WTC11 (cell line): Measurements from ENCODE around the gene TEC. TPM values are rescaled to one million over a fixed set of nuclear protein-coding genes. Genes with fewer than 3 reads are reported as not detected.

ENCODE experiments used
- ATAC-seq: fragments of 200-7000 bp; cut with Tn5 transposase; 2 replicates; pipeline ENCODE4 v1.10.0; 2021; ENCODE audit warnings: mild to moderate bottlenecking, moderate library complexity
- CTCF ChIA-PET: fragments of 300-600 bp; sonication (Branson Sonifier 250); formaldehyde crosslinking; loops from one replicate; lab custom pipeline; 2021; ENCODE audit warnings: antibody characterized with exemption; lab: Charles Lee
- POLR2A ChIA-PET: fragments of 350-600 bp; sonication (Branson Sonifier 250); formaldehyde crosslinking; loops from one replicate; lab custom pipeline; 2021; ENCODE audit warnings: antibody characterized with exemption; lab: Charles Lee
- DNase-seq: peaks from one replicate; pipeline ENCODE4 v3.0.0; 2021; ENCODE audit warnings: low spot score
- H3K27ac Mint-ChIP-seq: 2 replicates; pipeline ENCODE4 v1.8.0; 2021; ENCODE audit warnings: mixed read lengths
- H3K27me3 Mint-ChIP-seq: 2 replicates; pipeline ENCODE4 v1.8.0; 2021; ENCODE audit warnings: low read depth, mild to moderate bottlenecking, moderate library complexity, mixed read lengths
- H3K36me3 Mint-ChIP-seq: 2 replicates; pipeline ENCODE4 v1.8.0; 2021; ENCODE audit warnings: mixed read lengths
- H3K4me1 Mint-ChIP-seq: 2 replicates; pipeline ENCODE4 v1.8.0; 2022; ENCODE audit warnings: mixed read lengths
- H3K4me3 Mint-ChIP-seq: 2 replicates; pipeline ENCODE4 v1.8.0; 2021; ENCODE audit warnings: mild to moderate bottlenecking, moderate library complexity, mixed read lengths
- H3K9me3 Mint-ChIP-seq: 2 replicates; pipeline ENCODE4 v1.8.0; 2021; ENCODE audit warnings: mixed read lengths
- ATF1 ChIP-seq: sonication (generic); formaldehyde crosslinking; IDR thresholded peaks from 2 replicates; pipeline ENCODE4 v1.8.1; 2023; ENCODE audit warnings: mild to moderate bottlenecking, moderate library complexity, missing genetic modification reagents
- ATF6 ChIP-seq: sonication (generic); formaldehyde crosslinking; IDR thresholded peaks from 2 replicates; pipeline ENCODE4 v1.8.1; 2023; ENCODE audit warnings: mild to moderate bottlenecking, missing genetic modification reagents
- CDX4 ChIP-seq: fragments of 250-450 bp; sonication (Bioruptor Pico); IDR thresholded peaks from 2 replicates; pipeline ENCODE4 v1.9.0; 2021; ENCODE audit warnings: moderate library complexity, mild to moderate bottlenecking, inconsistent platforms, borderline replicate concordance
- CREM ChIP-seq: sonication (generic); formaldehyde crosslinking; IDR thresholded peaks from 2 replicates; pipeline ENCODE4 v1.8.1; 2022; ENCODE audit warnings: mild to moderate bottlenecking, missing genetic modification reagents, moderate library complexity
- ETV6 ChIP-seq: sonication (generic); formaldehyde crosslinking; IDR thresholded peaks from 2 replicates; pipeline ENCODE4 v1.8.1; 2022; ENCODE audit warnings: mild to moderate bottlenecking, missing genetic modification reagents
- FOXJ3 ChIP-seq: sonication (generic); formaldehyde crosslinking; IDR thresholded peaks from 2 replicates; pipeline ENCODE4 v1.9.0; 2021; ENCODE audit warnings: missing genetic modification reagents, mild to moderate bottlenecking, borderline replicate concordance
- FOXP1 ChIP-seq: sonication (generic); formaldehyde crosslinking; IDR thresholded peaks from 2 replicates; pipeline ENCODE4 v1.8.0; 2022; ENCODE audit warnings: missing genetic modification reagents, mild to moderate bottlenecking, moderate library complexity, borderline replicate concordance
- MLX ChIP-seq: sonication (generic); formaldehyde crosslinking; IDR thresholded peaks from 2 replicates; pipeline ENCODE4 v1.8.1; 2023; ENCODE audit warnings: mild to moderate bottlenecking, missing genetic modification reagents, moderate library complexity
- NR3C1 ChIP-seq: sonication (generic); formaldehyde crosslinking; conservative IDR thresholded peaks from 2 replicates; pipeline ENCODE4 v1.8.1; 2023; ENCODE audit warnings: low read depth, mild to moderate bottlenecking, missing genetic modification reagents
- SMAD4 ChIP-seq: sonication (generic); formaldehyde crosslinking; IDR thresholded peaks from 2 replicates; pipeline ENCODE4 v1.8.0; 2022; ENCODE audit warnings: mild to moderate bottlenecking, missing genetic modification reagents
- TCF7 ChIP-seq: sonication (generic); formaldehyde crosslinking; IDR thresholded peaks from 2 replicates; pipeline ENCODE4 v1.8.0; 2022; ENCODE audit warnings: mild to moderate bottlenecking, low read depth, missing genetic modification reagents, moderate library complexity
- ZMAT4 ChIP-seq: fragments of 250-450 bp; sonication (Bioruptor Pico); IDR thresholded peaks from 2 replicates; pipeline ENCODE4 v1.9.0; 2021; ENCODE audit warnings: mild to moderate bottlenecking
- ZNF121 ChIP-seq: sonication (generic); formaldehyde crosslinking; IDR thresholded peaks from 2 replicates; pipeline ENCODE4 v1.8.0; 2023; ENCODE audit warnings: missing genetic modification reagents
- ZNF232 ChIP-seq: sonication (generic); formaldehyde crosslinking; IDR thresholded peaks from 2 replicates; pipeline ENCODE4 v1.8.0; 2022; ENCODE audit warnings: mild to moderate bottlenecking, missing genetic modification reagents
- ZNF317 ChIP-seq: sonication (generic); formaldehyde crosslinking; IDR thresholded peaks from 2 replicates; pipeline ENCODE4 v1.8.1; 2023; ENCODE audit warnings: low read depth, mild to moderate bottlenecking, moderate library complexity, missing genetic modification reagents, borderline replicate concordance
- ZNF396 ChIP-seq: fragments of 250-450 bp; sonication (Bioruptor Pico); IDR thresholded peaks from 2 replicates; pipeline ENCODE4 v1.8.0; 2021; ENCODE audit warnings: mild to moderate bottlenecking, moderate library complexity, borderline replicate concordance
- ZNF423 ChIP-seq: fragments of 250-450 bp; sonication (Bioruptor Pico); IDR thresholded peaks from 2 replicates; pipeline ENCODE4 v2.1.2; 2022; ENCODE audit warnings: mild to moderate bottlenecking, moderate library complexity
- total RNA-seq: library from RNA; stranded (reverse); gene quantifications from 3 replicates; pipeline ENCODE4 v1.2.3, GENCODE V29; 2021
- TF ChIP-seq, protein P1 (sequence below): fragments of 250-450 bp; sonication (Bioruptor Pico); IDR thresholded peaks from 2 replicates; pipeline ENCODE4 v1.8.0; 2021; ENCODE audit warnings: mild to moderate bottlenecking
- TF ChIP-seq, protein P2 (sequence below): fragments of 250-450 bp; sonication (Bioruptor Pico); IDR thresholded peaks from 2 replicates; pipeline ENCODE4 v2.1.2; 2022; ENCODE audit warnings: mild to moderate bottlenecking, moderate library complexity
- TF ChIP-seq, protein P3 (sequence below): fragments of 250-450 bp; sonication (Bioruptor Pico); IDR thresholded peaks from 2 replicates; pipeline ENCODE4 v1.9.0; 2021; ENCODE audit warnings: mild to moderate bottlenecking
- TF ChIP-seq, protein P4 (sequence below): sonication (generic); formaldehyde crosslinking; IDR thresholded peaks from 2 replicates; pipeline ENCODE4 v1.8.1; 2022; ENCODE audit warnings: mild to moderate bottlenecking, moderate library complexity, missing genetic modification reagents

The TEC gene
- total RNA-seq, 1 experiment from 2014 or later, result 8.8 TPM

GRCh38 chr4:48195374-48195773 lies 74.3 kb downstream of the TEC start:
- H3K9me3 Mint-ChIP-seq, result no peaks in the 10 kb centered on the region
- DNase-seq (no peak), ATAC-seq (no peak)
- TF ChIP-seq ATF6 (CRISPR knock-in tag) (no peak), ZNF121 (CRISPR knock-in tag) (no peak), ZNF396 (CRISPR knock-in tag) (no peak), ZMAT4 (no peak), CREM (CRISPR knock-in tag) (no peak)
- TF ChIP-seq, protein P1, sequence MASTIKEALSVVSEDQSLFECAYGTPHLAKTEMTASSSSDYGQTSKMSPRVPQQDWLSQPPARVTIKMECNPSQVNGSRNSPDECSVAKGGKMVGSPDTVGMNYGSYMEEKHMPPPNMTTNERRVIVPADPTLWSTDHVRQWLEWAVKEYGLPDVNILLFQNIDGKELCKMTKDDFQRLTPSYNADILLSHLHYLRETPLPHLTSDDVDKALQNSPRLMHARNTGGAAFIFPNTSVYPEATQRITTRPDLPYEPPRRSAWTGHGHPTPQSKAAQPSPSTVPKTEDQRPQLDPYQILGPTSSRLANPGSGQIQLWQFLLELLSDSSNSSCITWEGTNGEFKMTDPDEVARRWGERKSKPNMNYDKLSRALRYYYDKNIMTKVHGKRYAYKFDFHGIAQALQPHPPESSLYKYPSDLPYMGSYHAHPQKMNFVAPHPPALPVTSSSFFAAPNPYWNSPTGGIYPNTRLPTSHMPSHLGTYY (CRISPR knock-in tag), result no peak
- H3K4me3 Mint-ChIP-seq, result no peak overlapping the region
- no peaks in the 10 kb centered on the region for H3K36me3 Mint-ChIP-seq
- H3K27me3 Mint-ChIP-seq, result no peaks in the 10 kb centered on the region
- POLR2A ChIA-PET, result no interaction called here
- CTCF ChIA-PET, result interaction anchor here (1.5 to 1.9 kb wide), 2 partner anchors 20 to 66 kb away, joined by 4 to 5 read pairs; no protein-coding TSS in a partner anchor
- H3K4me1 Mint-ChIP-seq, result peaks cover 25% of the 10 kb centered on the region
- H3K27ac Mint-ChIP-seq, result no peak overlapping the region

DNA sequence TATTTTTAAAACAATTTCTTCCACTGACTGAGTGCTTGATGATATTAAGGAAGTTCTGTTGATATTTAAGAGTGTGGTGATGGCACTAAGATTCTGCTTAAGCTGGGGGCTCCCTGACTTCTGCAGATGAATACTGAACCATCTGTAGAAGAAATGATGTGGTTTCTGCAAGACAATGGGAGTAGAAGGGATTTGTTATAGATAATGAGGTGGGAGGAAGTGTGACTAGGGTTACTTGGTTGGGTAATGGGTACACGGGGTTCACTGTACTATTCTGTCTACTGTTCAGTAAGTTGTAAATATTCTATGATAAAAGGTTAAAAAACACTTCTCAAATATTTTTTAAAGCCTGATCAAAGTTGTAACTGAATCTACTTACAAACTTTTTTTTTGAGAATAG lies 74.7 kb downstream of the TEC start:
- Mint-ChIP-seq H3K27ac (no peak overlapping the region), H3K4me1 (peaks cover 25% of the 10 kb centered on the region), H3K9me3 (no peaks in the 10 kb centered on the region), H3K4me3 (no peak overlapping the region), H3K27me3 (no peaks in the 10 kb centered on the region), H3K36me3 (no peaks in the 10 kb centered on the region)
- DNase-seq, result no peak
- CTCF ChIA-PET, result interaction anchor here (1.5 to 1.9 kb wide), 2 partner anchors 19 to 65 kb away, joined by 4 to 5 read pairs; no protein-coding TSS in a partner anchor
- POLR2A ChIA-PET, result no interaction called here
- no peak for ATAC-seq
- TF ChIP-seq ZNF317 (no peak), ZNF232 (no peak), TCF7 (CRISPR knock-in tag) (no peak), FOXJ3 (CRISPR knock-in tag) (no peak), ZMAT4 (no peak), ATF1 (no peak), MLX (CRISPR knock-in tag) (no peak), FOXP1 (CRISPR knock-in tag) (no peak), SMAD4 (CRISPR knock-in tag) (no peak), NR3C1 (CRISPR knock-in tag) (no peak), ETV6 (CRISPR knock-in tag) (no peak), CDX4 (no peak), ZNF423 (CRISPR knock-in tag) (no peak)
- TF ChIP-seq, protein P2, sequence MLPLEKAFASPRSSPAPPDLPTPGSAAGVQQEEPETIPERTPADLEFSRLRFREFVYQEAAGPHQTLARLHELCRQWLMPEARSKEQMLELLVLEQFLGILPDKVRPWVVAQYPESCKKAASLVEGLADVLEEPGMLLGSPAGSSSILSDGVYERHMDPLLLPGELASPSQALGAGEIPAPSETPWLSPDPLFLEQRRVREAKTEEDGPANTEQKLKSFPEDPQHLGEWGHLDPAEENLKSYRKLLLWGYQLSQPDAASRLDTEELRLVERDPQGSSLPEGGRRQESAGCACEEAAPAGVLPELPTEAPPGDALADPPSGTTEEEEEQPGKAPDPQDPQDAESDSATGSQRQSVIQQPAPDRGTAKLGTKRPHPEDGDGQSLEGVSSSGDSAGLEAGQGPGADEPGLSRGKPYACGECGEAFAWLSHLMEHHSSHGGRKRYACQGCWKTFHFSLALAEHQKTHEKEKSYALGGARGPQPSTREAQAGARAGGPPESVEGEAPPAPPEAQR, result no peak
- TF ChIP-seq, protein P3, sequence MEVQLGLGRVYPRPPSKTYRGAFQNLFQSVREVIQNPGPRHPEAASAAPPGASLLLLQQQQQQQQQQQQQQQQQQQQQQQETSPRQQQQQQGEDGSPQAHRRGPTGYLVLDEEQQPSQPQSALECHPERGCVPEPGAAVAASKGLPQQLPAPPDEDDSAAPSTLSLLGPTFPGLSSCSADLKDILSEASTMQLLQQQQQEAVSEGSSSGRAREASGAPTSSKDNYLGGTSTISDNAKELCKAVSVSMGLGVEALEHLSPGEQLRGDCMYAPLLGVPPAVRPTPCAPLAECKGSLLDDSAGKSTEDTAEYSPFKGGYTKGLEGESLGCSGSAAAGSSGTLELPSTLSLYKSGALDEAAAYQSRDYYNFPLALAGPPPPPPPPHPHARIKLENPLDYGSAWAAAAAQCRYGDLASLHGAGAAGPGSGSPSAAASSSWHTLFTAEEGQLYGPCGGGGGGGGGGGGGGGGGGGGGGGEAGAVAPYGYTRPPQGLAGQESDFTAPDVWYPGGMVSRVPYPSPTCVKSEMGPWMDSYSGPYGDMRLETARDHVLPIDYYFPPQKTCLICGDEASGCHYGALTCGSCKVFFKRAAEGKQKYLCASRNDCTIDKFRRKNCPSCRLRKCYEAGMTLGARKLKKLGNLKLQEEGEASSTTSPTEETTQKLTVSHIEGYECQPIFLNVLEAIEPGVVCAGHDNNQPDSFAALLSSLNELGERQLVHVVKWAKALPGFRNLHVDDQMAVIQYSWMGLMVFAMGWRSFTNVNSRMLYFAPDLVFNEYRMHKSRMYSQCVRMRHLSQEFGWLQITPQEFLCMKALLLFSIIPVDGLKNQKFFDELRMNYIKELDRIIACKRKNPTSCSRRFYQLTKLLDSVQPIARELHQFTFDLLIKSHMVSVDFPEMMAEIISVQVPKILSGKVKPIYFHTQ (CRISPR knock-in tag), result no peak
- TF ChIP-seq, protein P4, sequence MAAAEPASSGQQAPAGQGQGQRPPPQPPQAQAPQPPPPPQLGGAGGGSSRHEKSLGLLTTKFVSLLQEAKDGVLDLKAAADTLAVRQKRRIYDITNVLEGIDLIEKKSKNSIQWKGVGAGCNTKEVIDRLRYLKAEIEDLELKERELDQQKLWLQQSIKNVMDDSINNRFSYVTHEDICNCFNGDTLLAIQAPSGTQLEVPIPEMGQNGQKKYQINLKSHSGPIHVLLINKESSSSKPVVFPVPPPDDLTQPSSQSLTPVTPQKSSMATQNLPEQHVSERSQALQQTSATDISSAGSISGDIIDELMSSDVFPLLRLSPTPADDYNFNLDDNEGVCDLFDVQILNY (CRISPR knock-in tag), result no peak
